Esophagus mucosa (tissue), 1 donor: ENCODE data around the gene TRIM50. TPM values are rescaled to one million over a fixed set of nuclear protein-coding genes. Genes with fewer than 3 reads are reported as not detected.
"Not testable (repeated sequence)": the region's sequence is repeated elsewhere in the genome, so short reads cannot be mapped to it uniquely, and the experiment has no call there.

Experiments used
- ATAC-seq: fragments of 200-7000 bp; cut with Tn5 transposase; one replicate; pipeline ENCODE4 v1.9.1; 2020
- total RNA-seq: library from RNA; stranded (reverse); gene quantifications from one replicate; pipeline ENCODE4 v1.2.4, GENCODE V29; 2023
- donor health status: DM: yes; HTN: yes; CAD: no.

Gene TRIM50
- not detected for total RNA-seq

DNA sequence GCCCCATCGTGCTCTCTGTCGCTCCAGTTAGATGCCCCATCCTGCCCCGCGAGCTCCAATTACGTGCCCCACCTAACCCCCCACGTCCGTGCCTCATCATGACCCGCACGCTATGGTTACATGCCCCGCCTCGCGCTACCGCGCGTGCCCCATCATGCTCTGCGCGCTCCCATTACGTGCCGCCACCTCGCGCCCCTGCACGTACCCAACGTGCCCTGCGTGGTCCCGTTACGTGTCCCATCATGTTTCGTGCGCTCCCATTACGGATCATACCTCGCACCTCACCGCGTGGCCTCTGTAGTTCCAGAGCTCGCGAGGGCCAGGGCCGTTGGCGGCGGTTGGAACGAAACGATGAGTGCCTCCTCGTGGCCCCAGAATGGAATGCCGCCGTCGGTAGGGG lies at the start of gene TRIM50, which contains the start of gene FKBP6:
Gene TRIM50 (minus strand): TSS at position 161 of the 400 bp plus-strand sequence. CDS start 3,295 bp downstream, outside the sequence.
Gene FKBP6 (plus strand): TSS at position 240 of the 400 bp plus-strand sequence. CDS start 268 bp downstream, outside the sequence.
- ATAC-seq = not testable (repeated sequence)

DNA sequence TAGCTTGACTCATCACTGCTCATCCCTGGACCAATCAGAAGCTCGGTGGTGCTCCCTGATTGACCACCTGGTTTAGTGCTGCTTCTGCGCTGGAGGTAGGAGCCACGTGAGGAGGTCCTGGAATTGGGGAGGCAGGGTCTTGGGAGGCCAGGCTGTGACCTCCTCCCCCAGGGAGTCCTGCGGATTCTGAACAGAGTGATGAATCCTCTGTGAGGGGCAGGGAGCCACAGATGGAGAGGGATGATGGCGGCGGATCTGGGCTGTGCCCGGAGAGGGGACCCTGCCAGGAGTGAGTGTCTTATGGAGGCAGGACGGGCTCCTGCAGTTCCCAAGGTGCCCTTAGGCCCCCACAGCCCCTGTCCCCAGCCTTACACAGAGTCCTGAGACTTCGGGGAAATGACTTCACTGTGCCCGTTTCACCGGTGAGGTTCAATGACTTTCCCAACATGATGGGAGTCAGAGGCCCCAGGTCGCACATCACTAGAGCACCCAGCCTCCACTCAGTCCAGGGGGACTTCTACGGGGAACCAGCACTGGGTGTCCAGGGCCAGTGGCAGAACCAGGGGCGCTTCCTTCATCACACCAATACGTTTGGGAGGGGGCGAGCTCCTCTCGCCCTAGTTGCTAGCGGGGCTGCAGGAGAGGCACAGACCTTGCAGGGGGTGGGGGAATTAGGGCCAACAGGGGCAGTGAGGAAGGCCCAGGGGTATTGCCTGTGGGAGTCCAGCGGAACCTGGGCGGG lies 49.0 kb upstream of the TRIM50 start:
- no peak for ATAC-seq

DNA sequence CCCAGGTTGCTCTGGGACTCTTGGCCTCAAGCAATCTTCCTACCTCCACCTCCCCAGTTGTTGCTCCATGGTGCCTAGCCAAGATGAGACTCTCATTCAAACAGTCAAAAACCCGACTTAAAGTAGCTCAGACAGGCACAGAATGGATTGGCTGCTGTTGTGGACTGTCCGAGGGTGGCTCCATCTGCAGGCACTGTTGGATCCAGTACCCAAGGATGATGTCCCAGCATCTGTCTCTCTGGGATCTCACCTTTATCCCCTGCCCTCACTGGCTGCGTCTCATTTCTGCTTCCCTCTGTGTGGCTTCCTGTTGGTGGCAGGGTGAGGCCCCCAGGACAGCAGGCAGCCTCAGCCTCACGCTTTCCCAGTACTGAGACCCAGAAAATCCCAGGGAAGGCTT lies 48.4 kb upstream of the TRIM50 start:
- ATAC-seq = not testable (repeated sequence)

DNA sequence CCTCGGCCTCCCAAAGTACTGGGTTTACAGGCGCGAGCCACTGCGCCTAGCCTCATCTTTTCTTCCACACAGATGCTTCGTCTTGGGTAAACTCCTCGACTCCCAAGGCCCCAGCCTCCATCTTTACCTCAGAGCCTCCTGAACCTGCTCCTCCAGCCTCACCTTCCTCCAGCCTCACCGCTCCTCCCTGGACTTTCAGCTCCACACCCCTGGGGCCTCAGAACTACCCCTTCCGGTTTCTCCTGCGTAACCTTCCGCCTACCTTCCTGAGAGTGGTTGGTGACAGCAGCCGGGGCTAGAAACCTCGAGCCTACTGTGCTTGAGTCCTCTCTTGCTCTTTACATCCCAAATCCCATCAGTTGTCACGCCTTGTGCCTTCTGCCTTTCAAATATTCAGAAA lies 45.9 kb upstream of the TRIM50 start:
- ATAC-seq = no peak

DNA sequence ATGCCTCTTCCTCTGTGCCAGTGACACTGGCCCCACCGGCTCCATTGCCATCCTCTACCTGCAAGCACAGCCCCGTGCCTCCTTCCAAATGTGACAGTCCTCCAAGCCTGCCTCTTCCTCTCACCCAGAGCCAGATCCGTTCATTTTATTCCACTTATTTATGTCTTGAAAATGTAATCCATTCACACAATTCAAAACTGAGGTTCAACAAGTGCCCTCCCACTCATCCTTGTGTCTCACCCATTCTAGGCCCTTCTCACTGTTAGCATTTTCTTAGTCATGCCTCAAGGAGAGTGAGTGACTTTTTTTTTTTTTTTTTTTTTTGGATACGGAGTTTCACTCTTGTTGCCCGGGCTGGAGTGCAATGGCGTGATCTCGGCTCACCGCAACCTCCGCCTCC lies 41.7 kb upstream of the TRIM50 start:
- no peak for ATAC-seq

DNA sequence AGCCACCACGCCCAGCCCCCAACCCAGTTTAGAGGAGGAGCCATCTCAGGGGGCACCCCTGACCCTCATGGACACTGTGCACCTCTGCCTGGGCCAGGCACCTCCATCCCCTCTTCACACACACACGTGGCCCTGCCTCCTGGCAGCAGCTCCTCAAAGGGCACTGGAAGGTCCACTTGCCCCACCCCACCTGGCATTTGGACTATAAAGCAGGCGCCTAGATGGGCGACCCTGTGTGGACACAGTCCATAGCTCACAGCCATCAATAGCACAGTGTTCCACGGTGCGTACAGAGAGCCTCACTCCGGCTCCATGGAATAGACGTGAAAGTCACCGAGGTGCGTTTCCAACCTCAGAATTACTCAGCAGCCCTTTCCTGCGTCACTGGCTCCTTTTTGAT lies 41.1 kb upstream of the TRIM50 start:
- no peak for ATAC-seq

DNA sequence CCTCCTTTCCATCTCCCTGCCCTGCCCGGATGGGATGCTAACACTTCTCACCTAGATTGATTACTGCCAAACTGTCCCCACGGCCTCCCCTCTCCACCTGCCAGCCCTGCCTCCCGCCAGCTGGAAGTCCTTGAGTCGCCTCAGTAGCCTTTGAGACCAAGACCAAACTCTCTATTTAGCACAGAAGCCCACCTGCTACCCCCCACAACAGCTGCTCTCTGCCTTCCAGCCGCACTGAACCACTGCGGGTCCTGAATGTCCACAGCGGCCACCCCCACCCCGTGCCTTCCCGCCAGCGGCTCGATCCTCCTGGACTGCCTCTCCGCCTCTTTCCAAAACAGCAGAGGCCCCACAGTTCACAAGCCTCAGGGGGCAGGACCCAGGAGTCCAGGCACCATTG lies 39.1 kb upstream of the TRIM50 start:
- no peak for ATAC-seq

DNA sequence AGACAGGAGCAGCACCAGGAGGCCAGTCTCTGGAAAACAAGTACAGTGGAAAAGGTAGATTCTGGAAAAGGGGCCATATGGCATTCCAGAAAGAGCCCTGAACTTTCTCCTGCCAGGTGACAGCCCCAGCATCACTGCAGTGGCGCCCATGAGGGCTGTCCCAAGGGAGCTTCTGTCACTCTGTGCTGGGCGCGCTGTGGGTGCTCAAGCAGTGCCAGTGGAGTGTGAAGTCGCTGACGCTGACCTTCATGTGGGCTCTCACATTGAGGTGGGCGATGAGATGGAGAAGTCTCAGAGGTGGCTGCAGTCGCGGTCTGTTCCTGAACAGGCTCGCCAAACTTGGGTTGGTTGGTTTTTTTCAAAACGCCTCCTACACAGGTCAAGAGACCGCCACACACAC lies 38.2 kb upstream of the TRIM50 start:
- ATAC-seq = no peak

DNA sequence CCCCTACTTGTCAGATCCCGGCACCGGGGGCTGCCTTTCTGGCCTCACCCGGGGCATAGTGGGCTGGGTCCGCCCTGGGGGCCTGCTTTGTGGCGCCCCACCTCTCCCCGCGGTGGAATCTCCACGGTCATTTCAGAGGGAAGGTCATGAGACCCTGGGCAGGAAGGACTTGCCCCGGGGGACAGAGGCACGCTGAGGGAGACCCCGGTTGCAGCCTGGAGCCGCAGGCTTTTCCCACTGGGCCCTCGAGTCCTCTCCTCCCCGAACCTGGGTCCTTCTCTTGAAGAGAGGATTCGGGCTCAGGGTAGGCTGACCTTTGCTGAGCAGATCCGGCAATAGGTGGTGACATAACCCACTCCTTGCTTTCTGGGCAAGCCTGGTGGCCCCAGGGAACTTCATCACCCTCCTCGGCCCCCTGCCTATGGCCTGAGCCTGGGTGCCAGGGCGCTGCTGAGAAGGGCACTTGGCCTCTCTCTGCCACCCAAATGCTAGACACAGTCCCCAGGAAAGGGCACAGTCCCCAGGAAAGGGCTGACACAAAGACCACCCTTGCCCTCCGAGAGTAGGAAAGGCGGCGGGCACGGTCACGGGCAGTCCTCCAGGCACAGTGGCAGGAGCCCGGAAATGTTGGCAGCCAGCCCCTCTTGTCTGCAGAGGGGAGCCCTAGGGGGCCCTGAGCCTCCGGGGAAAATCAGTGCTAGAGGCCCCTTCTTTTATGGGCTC lies 36.3 kb upstream of the TRIM50 start:
- no peak for ATAC-seq

DNA sequence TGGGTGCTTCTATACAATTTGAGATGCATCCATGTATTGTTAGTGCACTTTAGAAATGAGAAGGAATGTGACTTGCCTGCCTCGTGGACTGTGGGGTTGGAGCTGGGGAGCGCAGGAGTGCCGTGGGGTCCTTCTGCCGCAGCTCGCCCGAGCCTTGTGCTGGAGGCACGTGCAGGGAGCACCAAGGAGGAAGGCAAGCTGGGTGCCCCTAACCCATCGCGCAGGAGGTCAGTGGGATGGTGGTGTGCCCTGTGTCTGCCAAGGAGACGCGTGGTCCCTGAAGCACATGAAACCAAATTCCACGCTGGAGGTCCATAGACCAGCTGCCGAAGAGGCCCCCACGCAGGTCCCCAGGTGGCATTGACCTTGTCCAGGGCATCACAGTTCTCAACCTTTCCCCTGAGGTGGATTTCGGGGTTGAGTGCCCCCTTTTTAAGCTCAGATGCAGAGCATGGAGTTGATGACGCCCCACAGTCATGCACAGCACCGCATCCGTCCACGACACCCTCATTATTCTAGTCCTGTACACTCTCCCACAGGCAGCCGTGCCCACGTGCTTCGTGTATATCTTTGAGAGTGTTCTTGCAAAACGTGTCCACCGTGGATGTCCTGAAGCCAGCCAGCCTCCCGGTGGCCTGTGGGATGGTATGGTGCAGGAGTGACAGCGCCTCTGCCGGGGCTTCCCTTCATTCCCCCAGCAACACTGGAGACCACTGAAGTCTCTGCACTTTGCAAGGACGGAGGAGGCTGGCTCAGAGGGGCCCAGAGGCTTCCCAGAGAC lies 35.5 kb upstream of the TRIM50 start:
- no peak for ATAC-seq

DNA sequence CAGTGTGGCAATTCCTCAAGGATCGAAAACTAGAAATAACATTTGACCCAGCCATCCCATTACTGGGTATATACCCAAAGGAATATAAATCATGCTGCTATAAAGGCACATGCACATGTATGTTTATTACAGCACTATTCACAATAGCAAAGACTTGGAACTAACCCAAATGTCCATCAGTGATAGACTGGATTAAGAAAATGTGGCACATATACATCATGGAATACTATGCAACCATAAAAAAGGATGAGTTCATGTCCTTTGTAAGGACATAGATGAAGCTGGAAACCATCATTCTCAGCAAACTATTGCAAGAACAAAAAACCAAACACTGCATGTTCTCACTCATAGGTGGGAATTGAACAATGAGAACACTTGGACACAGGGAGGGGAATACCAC lies 32.7 kb upstream of the TRIM50 start:
- not testable (repeated sequence) for ATAC-seq

DNA sequence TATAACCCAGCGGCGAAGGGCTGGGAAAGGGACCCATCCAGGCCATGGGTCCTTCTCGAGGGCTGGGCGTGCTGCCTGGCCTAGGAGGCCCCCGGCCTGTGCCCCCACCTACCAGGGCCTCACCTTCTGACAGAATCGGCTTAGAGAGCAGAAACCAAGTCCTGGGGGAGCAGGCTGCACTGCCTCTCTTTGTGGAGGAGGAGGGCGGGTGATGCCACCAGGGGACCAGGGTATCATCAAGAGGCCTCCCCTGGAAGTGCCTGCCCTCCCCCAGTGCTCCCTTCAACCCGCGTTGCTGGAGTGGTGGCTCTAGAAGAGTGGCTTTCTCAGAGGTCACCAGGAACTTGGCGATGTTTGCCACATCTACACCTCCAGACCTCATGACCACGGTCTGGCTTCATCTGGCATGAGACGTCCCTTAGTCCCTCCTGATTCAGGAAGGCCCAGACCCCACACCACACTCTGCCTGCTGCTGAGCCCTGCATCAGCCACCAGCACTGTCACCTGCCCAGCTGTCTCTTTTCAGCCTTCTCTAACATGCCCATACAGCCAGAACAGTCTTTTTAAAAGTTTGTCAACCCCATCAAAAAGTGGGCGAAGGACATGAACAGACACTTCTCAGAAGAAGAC lies 32.0 kb upstream of the TRIM50 start:
- ATAC-seq = no peak

DNA sequence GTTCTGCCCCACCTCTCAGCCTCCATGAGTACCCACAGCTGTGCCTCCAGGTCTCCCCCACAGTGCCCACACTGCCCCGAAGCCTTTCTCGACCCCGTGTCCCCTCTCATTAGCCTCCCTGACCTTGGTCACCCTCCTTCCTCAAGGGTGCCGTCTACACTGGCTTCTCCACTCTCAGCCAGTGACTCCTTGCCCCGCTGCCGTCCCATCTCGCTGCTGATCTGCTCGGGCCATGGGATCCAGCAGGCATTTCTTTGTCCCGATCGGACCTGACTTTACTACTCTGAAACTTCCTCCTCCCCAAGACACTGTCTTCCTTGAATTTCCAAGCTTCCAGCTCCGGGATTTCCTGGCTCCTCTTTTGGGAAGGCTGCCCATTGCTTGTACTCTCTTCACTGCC lies 31.4 kb upstream of the TRIM50 start:
- ATAC-seq = no peak

DNA sequence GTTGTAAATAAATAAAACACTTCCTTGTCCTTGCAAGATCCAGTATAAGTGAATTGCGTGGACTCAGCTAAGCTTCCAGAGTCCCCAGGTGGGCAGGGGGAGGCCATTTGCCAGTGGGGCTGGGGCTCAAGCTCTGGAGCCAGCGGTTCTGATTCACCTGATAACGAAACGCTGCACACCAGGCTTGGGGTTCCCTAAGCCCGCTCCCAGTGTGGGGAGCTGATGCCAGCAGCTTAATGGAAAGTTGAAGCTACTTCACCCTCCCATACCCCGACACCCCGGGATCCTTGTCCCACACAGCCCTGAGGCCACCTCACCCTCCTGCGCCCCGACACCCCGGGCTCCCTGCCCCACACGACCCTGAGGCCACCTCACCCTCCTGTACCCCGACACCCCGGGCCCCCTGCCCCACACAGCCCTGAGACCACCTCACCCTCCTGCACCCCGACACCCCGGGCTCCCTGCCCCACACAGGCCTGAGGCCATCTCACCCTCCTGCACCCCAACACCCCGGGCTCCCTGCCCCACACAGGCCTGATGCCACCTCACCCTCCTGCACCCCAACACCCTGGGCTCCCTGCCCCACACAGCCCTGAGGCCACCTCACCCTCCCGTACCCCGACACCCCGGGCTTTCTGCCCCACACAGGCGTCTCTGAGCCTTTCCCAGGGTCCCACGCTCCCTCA lies 30.9 kb upstream of the TRIM50 start:
- ATAC-seq = no peak

DNA sequence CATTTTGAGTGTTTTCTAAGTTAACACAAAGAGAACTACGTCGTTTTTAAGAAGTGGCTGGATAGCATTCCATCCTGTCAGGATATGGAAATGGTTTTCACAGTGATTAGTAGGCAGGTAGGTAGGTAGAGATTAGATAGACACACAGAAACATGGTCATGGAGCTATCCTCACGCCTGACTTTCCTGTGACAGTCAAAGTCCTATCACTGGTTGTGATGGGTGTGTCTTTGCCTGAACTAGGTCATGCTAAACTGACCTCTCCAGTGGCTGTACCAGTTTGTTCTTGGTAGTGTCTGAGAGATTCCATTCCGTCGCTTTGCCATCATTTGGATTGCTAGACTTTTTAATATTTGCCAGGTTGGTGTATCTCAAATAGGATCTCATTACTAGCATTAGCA lies 28.3 kb upstream of the TRIM50 start:
- no peak for ATAC-seq

DNA sequence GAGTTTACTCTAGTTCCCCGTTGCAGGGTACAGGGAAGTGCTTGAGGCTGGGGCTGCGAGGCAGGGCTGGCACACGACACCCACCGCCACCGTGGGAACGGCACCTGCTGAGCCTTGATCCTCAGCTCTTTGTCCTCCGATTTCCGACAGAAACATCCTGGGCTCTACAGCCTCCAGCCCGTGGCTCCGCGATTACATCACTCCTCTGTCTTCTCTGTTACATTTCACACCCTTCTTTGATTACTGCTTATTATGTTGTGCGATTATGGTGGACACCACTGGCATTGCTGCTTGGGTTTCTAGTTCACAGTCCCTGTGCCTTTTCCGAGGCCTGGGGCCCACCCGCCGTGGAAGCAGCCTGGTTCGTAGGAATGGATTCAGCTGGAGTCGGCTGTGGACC lies 26.9 kb upstream of the TRIM50 start:
- no peak for ATAC-seq

DNA sequence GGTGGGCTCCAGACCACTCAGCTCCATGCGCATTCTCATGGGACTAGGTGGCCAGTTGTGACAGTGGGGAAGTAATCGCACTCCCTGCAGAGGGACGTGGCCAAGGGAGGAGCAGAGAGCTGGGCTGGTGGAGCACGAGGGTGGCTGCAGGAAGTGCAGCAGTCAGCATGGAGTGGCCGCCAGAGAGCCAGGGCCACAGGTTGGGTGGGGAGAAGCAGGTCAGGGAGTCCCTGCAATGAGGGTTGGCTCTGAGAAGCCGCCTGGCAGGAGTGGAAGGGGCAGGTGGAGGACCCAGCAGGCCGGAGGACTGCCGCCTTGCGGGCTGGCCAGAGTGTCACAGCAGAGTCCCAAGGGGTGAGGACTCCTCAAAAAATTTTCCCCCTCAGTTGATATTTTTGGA lies 26.3 kb upstream of the TRIM50 start:
- ATAC-seq = no peak

DNA sequence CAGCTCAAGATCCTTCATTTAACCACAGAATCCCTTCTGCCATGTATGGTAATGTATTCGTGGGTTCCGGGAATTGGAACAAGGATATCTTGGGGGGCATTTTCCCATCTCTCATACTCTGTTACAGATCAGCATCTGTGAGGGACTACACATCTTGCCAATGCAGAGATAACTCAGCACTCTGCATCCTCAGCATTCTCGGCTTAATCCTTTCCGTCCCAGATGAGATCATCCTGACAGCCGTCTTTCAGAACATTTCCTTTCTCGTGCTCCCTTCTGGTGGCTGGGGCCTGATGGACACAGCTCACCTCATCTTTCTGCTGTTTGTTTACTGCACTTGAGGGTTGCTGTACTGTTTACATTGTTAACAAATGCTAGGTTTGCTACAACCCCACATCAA lies 25.4 kb upstream of the TRIM50 start:
- no peak for ATAC-seq

DNA sequence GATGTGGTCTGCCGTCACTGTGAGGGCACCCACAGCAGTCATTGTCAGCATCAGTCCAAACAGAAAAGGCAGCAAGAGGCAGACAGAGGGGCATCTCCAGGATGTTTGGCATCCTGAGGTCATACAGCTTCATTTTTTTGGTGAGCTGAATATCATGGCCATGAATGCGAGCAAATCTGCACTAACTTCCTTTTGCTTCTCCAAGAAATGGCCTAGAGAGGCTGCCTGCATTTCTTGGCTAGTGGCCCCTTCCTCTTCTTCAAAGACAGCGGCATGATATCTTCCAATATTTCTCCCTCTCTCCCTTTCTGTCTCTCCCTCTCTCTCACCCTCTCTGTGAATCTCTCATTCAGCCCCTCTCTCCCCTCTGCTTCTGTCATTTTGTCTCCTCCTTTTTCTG lies 24.9 kb upstream of the TRIM50 start:
- no peak for ATAC-seq

DNA sequence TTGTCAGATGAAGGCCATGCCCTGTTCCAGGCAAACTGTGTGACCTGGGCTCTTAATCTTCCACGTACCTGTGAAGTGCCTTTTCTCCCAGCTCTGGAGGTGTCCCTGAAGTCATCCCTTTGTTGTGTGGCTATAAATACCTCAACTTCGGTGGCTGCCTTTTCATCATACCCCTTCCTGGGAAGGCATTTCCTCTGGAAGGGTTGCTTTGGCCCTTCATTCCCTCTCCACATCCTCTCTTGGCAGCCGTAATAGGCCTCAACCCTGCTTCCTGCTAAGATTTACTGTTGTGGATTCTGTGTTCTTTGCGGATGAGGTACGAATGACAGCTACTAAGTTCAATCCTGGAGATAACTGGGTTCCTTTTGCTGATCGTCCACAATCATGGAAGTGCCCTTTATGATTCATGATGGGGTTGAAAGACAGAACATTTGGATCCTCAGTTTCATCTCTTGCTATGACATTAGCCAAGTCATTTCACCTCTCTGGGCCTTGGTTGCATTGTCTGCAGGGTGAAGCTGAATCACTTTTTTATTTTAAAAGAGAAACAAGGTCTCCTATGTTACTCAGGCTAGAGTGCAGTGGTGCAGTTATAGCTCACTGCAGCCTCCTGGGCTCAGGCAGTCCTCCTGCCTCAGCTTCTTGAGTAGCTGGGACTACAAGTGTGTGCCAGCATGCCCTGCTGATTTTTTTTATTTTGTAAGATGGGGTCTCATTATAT lies 23.7 kb upstream of the TRIM50 start:
- ATAC-seq = no peak

DNA sequence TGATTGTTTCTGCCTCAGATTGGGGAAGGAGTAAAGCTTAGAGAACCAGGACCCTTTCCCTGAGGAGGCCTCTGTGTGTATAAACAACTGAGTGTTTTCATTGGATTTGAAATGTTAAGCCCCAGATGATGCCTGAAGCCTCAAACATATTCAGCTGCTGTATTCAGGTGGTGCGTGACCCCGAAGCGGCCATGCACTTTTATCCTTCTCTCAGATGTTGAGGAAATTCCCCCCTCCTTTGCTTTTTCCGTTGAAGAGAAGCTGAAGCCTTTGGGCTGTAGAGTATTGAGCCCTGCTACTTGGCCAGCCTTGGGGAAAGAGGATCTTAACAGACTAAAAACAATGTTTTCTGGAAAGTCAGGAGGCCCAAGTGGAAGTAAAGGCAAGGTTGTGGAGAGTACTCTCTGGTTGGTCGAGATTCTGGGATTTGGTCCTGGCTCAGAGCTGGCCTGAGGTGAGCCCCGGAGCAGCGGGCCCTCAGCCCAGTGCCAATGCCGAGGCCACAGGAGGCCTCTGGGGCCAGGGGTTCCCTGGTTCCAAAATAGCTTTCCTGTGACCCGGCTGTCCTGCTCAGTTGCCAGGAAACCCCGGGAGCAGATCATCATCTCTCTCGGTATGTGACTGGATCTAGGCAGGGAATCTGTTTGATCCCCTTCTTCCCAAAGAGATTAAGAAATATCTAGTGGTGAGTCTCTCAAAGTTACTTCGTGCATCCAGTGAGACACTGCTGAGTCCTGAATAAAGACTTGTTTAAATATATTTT lies 22.6 kb upstream of the TRIM50 start:
- ATAC-seq = no peak
